GM19193 (cell line): ENCODE data around the gene ARHGAP33.

Experiments used
- POLR2A ChIP-seq: IDR thresholded peaks from 4 replicates; pipeline ENCODE4 v1.6.1; 2011; ENCODE audit not compliant: insufficient read depth, insufficient read length; ENCODE audit errors: extremely low read depth

The ARHGAP33 gene

DNA sequence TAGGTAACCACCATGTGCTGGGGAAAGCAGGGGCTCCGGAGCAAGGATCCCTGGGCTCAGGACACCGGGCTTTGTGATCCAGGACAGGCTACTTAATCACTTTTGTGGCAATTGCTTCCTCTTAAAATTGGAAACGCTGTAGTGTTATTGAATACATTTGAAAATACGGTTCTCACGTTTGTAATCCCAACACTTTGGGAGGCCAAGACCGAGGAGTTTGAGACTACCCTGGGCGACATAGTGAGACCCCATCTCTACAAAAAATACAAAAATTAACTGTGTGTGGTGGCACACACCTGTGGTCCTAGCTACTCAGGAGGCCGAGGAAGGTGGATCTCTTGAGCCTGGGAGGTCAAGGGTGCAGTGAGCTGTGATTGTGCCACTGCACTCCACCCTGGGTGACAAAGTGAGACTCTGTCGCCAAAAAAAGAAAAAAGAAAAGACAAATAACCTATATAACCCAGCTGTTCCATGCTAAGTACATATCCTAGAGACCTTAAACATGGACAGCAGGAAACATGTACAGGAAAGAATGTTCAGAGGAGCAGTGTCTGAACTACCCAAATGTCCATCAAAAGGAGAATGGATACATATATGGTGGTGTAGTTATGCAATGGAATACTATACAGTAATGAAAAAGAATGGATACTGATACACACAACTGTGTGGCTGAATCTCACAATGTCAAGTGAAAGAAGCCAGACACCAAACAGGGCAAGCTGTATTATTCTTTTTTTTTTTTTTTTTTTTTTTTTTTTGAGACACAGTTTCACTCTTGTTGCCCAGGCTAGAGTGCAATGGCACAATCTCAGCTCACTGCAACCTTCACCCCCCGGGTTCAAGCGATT is 37.9 kb downstream of the ARHGAP33 start:
- TF ChIP-seq POLR2A: no peak

- no peak for TF ChIP-seq POLR2A
Measured at GRCh38 chr19:35816262-35816661, 40.9 kb downstream of the ARHGAP33 start.

DNA sequence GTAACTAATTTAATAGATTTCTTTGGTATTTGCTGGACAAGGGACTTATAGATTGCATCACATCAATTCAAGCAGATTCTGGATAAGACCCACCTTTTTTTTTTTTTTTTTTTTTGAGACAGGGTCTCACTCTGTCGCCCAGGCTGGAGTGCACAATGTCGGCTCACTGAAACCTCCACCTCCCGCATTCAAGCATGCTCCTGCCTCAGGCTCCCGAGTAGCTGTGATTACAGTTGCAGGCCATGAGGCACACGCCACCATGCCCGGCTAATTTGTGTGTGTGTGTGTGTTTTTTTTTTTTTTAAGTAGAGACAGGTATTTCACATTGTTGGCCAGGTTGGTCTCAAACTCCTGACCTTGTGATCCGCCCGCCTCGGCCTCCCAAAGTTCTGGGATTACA is 41.5 kb downstream of the ARHGAP33 start:
- no peak for TF ChIP-seq POLR2A

GRCh38 chr19:35818445-35818844 is 43.1 kb downstream of the ARHGAP33 start:
- TF ChIP-seq POLR2A: no peak

- TF ChIP-seq POLR2A: no peak
Measured at GRCh38 chr19:35822579-35822978, 47.2 kb downstream of the ARHGAP33 start.

- TF ChIP-seq POLR2A: no peak
Measured at GRCh38 chr19:35824150-35824549, 48.8 kb downstream of the ARHGAP33 start.

DNA sequence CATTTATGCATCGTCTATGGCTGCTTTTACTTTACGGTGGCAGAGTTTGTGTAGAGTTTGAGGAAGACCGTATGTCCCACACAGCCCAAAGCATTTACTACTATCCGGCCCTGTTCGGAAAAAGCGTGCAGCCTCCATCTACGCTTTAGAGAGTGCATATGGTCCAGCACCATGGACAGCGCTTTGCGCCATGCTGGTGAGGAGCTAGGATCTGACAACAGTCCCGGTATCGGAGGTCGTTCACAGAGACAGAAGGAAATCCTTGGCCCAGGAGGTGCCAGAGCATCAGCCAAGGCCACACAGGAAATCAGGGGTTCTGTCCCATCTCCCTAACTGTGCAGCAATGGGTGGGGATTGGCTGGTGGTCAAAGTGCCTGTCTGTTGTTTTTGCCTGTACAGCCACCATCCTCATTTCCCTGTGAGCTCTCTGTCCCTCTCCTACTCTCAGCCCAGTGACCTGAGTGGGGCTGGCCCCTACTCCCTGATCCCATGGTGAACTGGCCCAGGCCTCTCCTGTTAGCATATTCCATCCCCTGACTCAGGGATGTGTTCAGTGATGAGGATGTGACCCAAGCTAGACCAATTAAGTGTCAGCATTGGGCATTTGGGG is 53.4 kb downstream of the ARHGAP33 start:
- no peak for TF ChIP-seq POLR2A

DNA sequence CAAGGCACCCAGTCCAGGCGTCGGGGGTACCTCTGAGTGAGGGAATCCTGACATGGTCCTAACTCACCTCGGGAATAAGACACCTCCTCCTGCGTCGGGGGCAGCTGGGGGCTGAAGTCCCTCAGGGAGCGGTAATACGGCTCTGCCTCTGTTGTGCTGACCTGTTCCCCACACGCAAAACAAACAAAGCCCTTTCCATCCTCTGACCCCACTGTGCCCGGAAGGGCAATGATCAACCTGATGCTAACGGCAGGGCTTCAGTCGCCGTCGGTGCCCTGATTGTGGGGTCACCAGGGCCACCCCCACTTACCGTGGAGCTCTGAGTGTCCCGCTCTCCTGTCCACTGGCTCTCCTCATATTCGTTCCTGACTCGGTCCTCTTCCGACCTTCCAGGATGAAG is 55.6 kb downstream of the ARHGAP33 start:
- TF ChIP-seq POLR2A: no peak

DNA sequence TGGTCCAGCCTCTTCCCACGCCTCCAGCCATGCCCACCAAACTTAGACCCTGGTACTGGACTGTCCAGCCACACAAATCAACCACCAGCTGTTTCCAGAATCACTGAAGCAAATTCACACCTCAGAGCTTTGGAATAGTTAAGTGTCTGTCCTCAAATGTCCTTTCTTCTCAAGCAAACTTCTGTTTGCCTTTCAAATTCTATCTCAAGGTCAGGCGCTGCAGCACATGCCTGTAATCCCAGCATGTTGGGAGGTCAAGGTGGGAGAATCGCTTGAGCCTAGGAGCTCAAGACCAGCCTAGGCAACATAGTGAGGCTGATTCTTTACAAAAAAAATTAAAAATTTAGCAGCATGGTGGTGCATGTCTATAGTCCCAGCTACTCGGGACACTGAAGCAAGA is 56.7 kb downstream of the ARHGAP33 start:
- TF ChIP-seq POLR2A: no peak

- TF ChIP-seq POLR2A: no peak
Measured at GRCh38 chr19:35833972-35834371, 58.6 kb downstream of the ARHGAP33 start.
